DND-41 (cell line): ENCODE measurements around the gene PLG.
"Not testable (repeated sequence)": the region's sequence is repeated elsewhere in the genome, so short reads cannot be mapped to it uniquely, and the experiment has no call there.

Experiments used
- ATAC-seq: fragments of 200-7000 bp; cut with Tn5 transposase; 3 replicates; pipeline ENCODE4 v1.9.1; 2021; ENCODE audit warnings: low read depth; ENCODE audit not compliant: insufficient read depth
- DNase-seq: peaks from one replicate; pipeline ENCODE4 v3.0.0-alpha.2; 2020
- H2AFZ ChIP-seq: 2 replicates; pipeline ENCODE4 v1.6.0; 2012; ENCODE audit warnings: low read depth, low read length
- H3K27ac ChIP-seq: 2 replicates; pipeline ENCODE4 v1.5.1; 2012; ENCODE audit warnings: low read length, inconsistent platforms
- H3K27me3 ChIP-seq: fragments of 200-600 bp; sonication (generic); 2 replicates; pipeline ENCODE4 v1.6.0; 2012; ENCODE audit warnings: low read length, mild to moderate bottlenecking, inconsistent platforms; ENCODE audit not compliant: insufficient read depth, poor library complexity
- H3K36me3 ChIP-seq: 2 replicates; pipeline ENCODE4 v1.5.1; 2012; ENCODE audit warnings: low read length, inconsistent platforms; ENCODE audit not compliant: insufficient read depth
- H3K4me1 ChIP-seq: 2 replicates; pipeline ENCODE4 v1.5.1; 2012; ENCODE audit warnings: mild to moderate bottlenecking, low read length; ENCODE audit not compliant: insufficient read depth
- H3K4me2 ChIP-seq: 2 replicates; pipeline ENCODE4 v1.6.0; 2012; ENCODE audit warnings: mild to moderate bottlenecking, moderate library complexity, low read length, inconsistent platforms; ENCODE audit not compliant: insufficient read depth
- H3K4me3 ChIP-seq, 2 experiments: fragments of 200-600 bp in 1 of 2; shearing (Covaris generic) in 1 of 2; 2 replicates each; pipeline ENCODE4 v1.5.1; 2012 to 2016; ENCODE audit warnings: inconsistent platforms in 2 of 2, low read length in 2 of 2, mild to moderate bottlenecking in 2 of 2, low read depth in 1 of 2, moderate library complexity in 1 of 2
- H3K79me2 ChIP-seq: 2 replicates; pipeline ENCODE4 v1.6.0; 2012; ENCODE audit warnings: low read length, inconsistent platforms; ENCODE audit not compliant: insufficient read depth
- H3K9ac ChIP-seq: 2 replicates; pipeline ENCODE4 v1.6.0; 2012; ENCODE audit warnings: low read depth, mild to moderate bottlenecking, inconsistent platforms, low read length, moderate library complexity
- H3K9me3 ChIP-seq: 2 replicates; pipeline ENCODE4 v1.5.1; 2012; ENCODE audit warnings: low read length, moderate library complexity, mild to moderate bottlenecking, inconsistent platforms; ENCODE audit not compliant: insufficient read depth, severe bottlenecking
- H4K20me1 ChIP-seq: 2 replicates; pipeline ENCODE4 v1.6.0; 2012; ENCODE audit warnings: low read length; ENCODE audit not compliant: insufficient read depth
- EZH2 ChIP-seq: IDR thresholded peaks from 3 replicates; pipeline ENCODE4 v1.6.1; 2012; ENCODE audit warnings: borderline replicate concordance, low read depth, mild to moderate bottlenecking, moderate library complexity, low read length, inconsistent platforms; ENCODE audit not compliant: severe bottlenecking
- TF ChIP-seq, protein P1 (sequence below): IDR thresholded peaks from 2 replicates; pipeline ENCODE4 v1.5.1; 2012; ENCODE audit warnings: borderline replicate concordance, low read length, moderate library complexity, mild to moderate bottlenecking; ENCODE audit not compliant: poor library complexity, severe bottlenecking; ENCODE audit errors: extremely low read depth

Gene PLG

DNA sequence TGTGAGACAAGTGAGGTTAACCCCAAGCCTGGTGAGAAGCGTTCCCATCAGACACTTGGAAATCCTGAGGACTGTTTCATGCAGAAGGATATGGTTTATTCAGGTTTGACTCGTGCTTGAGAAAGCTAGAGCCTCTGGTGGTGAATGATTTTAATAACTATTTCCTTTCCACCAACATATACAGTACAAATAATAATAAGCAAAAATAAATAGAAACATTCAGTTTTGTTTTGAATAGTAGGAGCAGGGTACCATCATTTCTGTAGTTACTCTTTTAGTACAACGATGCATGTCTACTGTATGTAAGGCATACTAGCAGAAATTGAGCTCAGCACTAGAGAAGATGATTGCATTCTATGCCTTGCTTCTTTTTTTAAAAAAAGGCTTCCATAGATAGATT is 33.5 kb downstream of the PLG start:
- DNase-seq: no peak
- ATAC-seq: no peak
- Histone ChIP-seq H3K9me3 (no peaks in the 10 kb centered on the region), H3K27me3 (no peaks in the 10 kb centered on the region), H3K4me1 (no peaks in the 10 kb centered on the region), H2AFZ (no peak overlapping the region), H3K9ac (no peak overlapping the region), H3K4me3 (no peak overlapping the region), H4K20me1 (no peaks in the 10 kb centered on the region), H3K27ac (no peak overlapping the region), H3K36me3 (no peaks in the 10 kb centered on the region), H3K4me2 (no peak overlapping the region), H3K79me2 (no peaks in the 10 kb centered on the region)
- TF ChIP-seq, protein P1, sequence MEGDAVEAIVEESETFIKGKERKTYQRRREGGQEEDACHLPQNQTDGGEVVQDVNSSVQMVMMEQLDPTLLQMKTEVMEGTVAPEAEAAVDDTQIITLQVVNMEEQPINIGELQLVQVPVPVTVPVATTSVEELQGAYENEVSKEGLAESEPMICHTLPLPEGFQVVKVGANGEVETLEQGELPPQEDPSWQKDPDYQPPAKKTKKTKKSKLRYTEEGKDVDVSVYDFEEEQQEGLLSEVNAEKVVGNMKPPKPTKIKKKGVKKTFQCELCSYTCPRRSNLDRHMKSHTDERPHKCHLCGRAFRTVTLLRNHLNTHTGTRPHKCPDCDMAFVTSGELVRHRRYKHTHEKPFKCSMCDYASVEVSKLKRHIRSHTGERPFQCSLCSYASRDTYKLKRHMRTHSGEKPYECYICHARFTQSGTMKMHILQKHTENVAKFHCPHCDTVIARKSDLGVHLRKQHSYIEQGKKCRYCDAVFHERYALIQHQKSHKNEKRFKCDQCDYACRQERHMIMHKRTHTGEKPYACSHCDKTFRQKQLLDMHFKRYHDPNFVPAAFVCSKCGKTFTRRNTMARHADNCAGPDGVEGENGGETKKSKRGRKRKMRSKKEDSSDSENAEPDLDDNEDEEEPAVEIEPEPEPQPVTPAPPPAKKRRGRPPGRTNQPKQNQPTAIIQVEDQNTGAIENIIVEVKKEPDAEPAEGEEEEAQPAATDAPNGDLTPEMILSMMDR: no peak
- TF ChIP-seq EZH2: no peak

GRCh38 chr6:160737934-160738333 is 35.9 kb downstream of the PLG start:
- Histone ChIP-seq H3K4me3 (no peak overlapping the region), H3K9me3 (no peaks in the 10 kb centered on the region), H2AFZ (no peak overlapping the region), H3K27ac (no peak overlapping the region), H3K4me1 (no peaks in the 10 kb centered on the region), H3K36me3 (no peaks in the 10 kb centered on the region), H4K20me1 (no peaks in the 10 kb centered on the region), H3K27me3 (no peaks in the 10 kb centered on the region), H3K4me2 (no peak overlapping the region), H3K9ac (no peak overlapping the region), H3K79me2 (no peaks in the 10 kb centered on the region)
- ATAC-seq: no peak
- no peak for DNase-seq
- TF ChIP-seq, protein P1: no peak
- TF ChIP-seq EZH2: no peak

DNA sequence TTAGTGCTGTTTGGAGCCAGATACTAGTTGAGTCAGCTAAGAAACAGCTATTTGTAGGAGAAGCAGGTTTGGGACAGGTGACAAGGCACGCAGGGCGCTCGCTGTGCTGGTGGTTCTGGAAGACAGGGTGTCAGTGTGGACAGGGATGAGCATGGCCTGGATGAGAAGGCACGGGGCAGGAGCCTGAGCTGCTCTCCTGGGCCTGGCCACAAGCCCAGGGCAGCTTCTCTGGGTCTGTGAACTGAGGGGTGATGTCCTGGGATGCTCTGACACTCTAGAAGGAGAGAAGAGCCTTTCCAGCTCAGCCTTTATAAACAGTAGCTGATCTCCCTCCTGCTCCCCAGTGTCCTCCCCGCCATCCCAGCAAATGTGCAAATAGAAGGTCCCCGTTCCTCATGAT is 37.9 kb downstream of the PLG start:
- H3K4me2 ChIP-seq: no peak overlapping the region
- TF ChIP-seq, protein P1: no peak
- no peak for TF ChIP-seq EZH2

DNA sequence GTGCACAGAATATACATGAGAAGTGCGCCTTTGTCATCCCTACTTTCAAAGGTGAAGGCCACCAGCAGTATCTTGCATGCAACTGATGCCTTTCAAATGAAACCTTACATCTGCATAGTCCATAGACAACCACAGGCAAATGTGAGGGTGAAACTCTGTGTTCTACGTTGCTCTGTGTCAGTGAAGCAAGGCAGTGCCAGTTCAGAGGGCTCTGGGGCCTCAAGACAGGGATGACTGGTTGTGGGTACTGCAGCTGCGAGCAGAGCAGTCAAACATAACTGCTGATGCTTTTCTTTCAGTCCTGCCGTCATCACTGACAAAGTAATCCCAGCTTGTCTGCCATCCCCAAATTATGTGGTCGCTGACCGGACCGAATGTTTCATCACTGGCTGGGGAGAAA is 39.0 kb downstream of the PLG start:
- H3K4me3 ChIP-seq, H3K79me2 ChIP-seq, H2AFZ ChIP-seq, H3K9ac ChIP-seq, H3K27ac ChIP-seq, H3K9me3 ChIP-seq, H3K4me1 ChIP-seq, H4K20me1 ChIP-seq, H3K4me2 ChIP-seq, H3K36me3 ChIP-seq, H3K27me3 ChIP-seq: not testable (repeated sequence)
- ATAC-seq (peak; percentile 72; the same call in 2 of the 3 replicates), DNase-seq (peak; percentile 12)

More for the DNA sequence above, 37.9 kb downstream of the PLG start:
- Histone ChIP-seq H3K4me1 (no peaks in the 10 kb centered on the region), H3K9ac (no peak overlapping the region), H3K27ac (no peak overlapping the region), H3K36me3 (no peaks in the 10 kb centered on the region), H3K9me3 (no peaks in the 10 kb centered on the region), H4K20me1 (no peaks in the 10 kb centered on the region), H3K4me3 (no peak overlapping the region), H3K79me2 (no peaks in the 10 kb centered on the region), H3K27me3 (no peaks in the 10 kb centered on the region), H2AFZ (no peak overlapping the region)
- ATAC-seq: no peak
- DNase-seq: no peak
